ENCODE data around the gene PSMB7.

PSMB7 gene

GRCh38 chr9:124345751-124346281, 69.4 kb downstream of the PSMB7 start:
- no peak for DNase-seq (ENCODE audit: low read depth, low spot score)

GRCh38 chr9:124345063-124345462, 70.2 kb downstream of the PSMB7 start:
- DNase-seq (ENCODE audit: low read depth, low spot score): no peak

GRCh38 chr9:124344291-124345050, 70.8 kb downstream of the PSMB7 start:
- no peak for DNase-seq (ENCODE audit: low read depth, low spot score)

- DNase-seq (ENCODE audit: low read depth, low spot score): no peak
These were observed 71.5 kb downstream of the PSMB7 start for GRCh38 chr9:124343533-124344290.

- DNase-seq (ENCODE audit: low read depth, low spot score): peak; percentile 74
These were observed 72.3 kb downstream of the PSMB7 start for GRCh38 chr9:124342776-124343485.

- no peak for DNase-seq (ENCODE audit: low read depth, low spot score)
These were observed 72.9 kb downstream of the PSMB7 start for GRCh38 chr9:124342402-124342775.

GRCh38 chr9:124341455-124342170, 73.6 kb downstream of the PSMB7 start:
- no peak for DNase-seq (ENCODE audit: low read depth, low spot score)

GRCh38 chr9:124340219-124341069, 74.8 kb downstream of the PSMB7 start:
- DNase-seq (ENCODE audit: low read depth, low spot score): no peak

- no peak for DNase-seq (ENCODE audit: low read depth, low spot score)
These were observed 75.6 kb downstream of the PSMB7 start for GRCh38 chr9:124339603-124340146.

GRCh38 chr9:124337562-124337961, 77.7 kb downstream of the PSMB7 start:
- DNase-seq (ENCODE audit: low read depth, low spot score): no peak

- no peak for DNase-seq (ENCODE audit: low read depth, low spot score)
These were observed 79.9 kb downstream of the PSMB7 start for GRCh38 chr9:124335320-124335707.

- no peak for DNase-seq (ENCODE audit: low read depth, low spot score)
These were observed 80.5 kb downstream of the PSMB7 start for GRCh38 chr9:124334568-124335319.

- no peak for DNase-seq (ENCODE audit: low read depth, low spot score)
These were observed 82.1 kb downstream of the PSMB7 start for GRCh38 chr9:124333203-124333579.

- DNase-seq (ENCODE audit: low read depth, low spot score): no peak
These were observed 82.7 kb downstream of the PSMB7 start for GRCh38 chr9:124332361-124333202.

GRCh38 chr9:124331580-124331979, 83.7 kb downstream of the PSMB7 start:
- DNase-seq (ENCODE audit: low read depth, low spot score): no peak

GRCh38 chr9:124330011-124330697, 85.1 kb downstream of the PSMB7 start:
- DNase-seq (ENCODE audit: low read depth, low spot score): no peak

GRCh38 chr9:124329206-124329792, 85.9 kb downstream of the PSMB7 start:
- no peak for DNase-seq (ENCODE audit: low read depth, low spot score)

- DNase-seq (ENCODE audit: low read depth, low spot score): no peak
These were observed 87.0 kb downstream of the PSMB7 start for GRCh38 chr9:124328285-124328684.

Data from smooth muscle cell of the brain vasculature (primary cell).